CD4-positive, alpha-beta T cell treated with Interleukin-2 at 100 ng/mL for 4 hours (primary cell): ENCODE results near the gene ADAMTS14.
"Not testable (repeated sequence)": the region's sequence is repeated elsewhere in the genome, so short reads cannot be mapped to it uniquely, and the experiment has no call there.

Source experiments
- DNase-seq: peaks from one replicate; pipeline ENCODE4 v3.0.0-alpha.2; 2020; ENCODE audit warnings: low spot score

The ADAMTS14 gene

DNA sequence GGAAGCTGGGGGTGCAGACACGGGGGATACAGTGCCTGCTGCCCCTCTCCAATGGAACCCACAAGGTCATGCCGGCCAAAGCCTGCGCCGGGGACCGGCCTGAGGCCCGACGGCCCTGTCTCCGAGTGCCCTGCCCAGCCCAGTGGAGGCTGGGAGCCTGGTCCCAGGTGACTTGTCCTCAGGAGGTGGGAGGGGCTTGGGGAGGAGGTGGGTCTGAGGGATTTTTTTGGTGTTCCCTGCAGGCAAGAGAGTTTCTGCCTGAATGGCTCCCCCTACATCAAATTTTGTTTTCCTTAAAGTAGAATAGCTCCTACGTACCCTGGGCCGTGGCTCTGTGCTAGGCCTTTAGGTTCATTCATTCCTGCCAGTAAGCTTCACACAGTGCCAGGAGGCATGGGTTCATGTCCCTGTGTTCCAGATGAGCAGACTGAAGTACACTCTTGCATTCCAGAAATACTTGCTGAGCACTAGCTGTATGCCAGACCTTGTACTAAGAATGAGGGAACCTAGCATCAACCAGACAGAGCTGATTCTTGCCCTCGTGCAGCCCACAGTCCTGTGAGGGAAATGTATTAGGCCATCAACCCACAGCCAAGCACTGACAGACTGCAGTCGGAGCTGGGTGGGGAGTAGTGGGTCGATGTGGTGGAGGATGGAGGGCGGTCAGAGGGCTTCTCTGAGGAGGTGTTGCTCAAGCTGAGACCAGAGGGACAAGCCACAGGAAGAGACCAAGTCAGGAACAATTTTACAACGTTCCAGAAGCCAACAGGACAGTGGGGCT lies 81.7 kb downstream of the ADAMTS14 start:
- no peak for DNase-seq

DNA sequence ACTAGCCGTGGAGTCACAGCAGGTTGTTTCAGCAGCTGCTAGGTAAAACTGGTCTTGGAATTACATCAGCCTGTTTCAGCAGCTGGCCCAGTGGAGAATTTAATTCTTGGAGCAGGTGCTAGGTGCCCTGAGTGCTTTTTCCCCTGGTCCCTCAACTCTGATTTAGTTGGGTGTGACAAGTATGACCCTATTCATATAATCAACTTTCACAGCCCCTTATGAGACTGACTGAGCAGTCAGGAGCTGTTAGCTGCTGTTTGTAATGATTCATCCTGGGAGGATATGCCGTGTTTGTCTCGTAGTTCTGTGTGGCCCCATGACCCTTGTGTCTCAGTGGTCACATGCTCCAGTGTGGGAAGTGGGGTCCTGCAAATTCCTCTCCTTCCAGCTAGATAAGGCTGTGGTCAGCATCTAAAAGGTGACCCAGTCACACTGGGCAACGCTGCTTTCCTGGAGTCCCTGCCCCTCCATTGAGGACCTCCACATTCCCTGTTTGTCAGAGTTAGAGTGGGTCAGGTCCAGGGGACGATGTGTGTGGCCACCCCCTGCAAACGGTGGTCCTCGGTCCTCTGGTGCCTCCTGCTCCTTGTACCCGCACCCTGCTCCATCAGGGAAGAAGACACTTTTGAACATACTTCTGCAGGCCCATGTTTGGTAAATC lies 84.5 kb downstream of the ADAMTS14 start:
- no peak for DNase-seq

GRCh38 chr10:70757856-70758255 lies 85.5 kb downstream of the ADAMTS14 start:
- DNase-seq = no peak

DNA sequence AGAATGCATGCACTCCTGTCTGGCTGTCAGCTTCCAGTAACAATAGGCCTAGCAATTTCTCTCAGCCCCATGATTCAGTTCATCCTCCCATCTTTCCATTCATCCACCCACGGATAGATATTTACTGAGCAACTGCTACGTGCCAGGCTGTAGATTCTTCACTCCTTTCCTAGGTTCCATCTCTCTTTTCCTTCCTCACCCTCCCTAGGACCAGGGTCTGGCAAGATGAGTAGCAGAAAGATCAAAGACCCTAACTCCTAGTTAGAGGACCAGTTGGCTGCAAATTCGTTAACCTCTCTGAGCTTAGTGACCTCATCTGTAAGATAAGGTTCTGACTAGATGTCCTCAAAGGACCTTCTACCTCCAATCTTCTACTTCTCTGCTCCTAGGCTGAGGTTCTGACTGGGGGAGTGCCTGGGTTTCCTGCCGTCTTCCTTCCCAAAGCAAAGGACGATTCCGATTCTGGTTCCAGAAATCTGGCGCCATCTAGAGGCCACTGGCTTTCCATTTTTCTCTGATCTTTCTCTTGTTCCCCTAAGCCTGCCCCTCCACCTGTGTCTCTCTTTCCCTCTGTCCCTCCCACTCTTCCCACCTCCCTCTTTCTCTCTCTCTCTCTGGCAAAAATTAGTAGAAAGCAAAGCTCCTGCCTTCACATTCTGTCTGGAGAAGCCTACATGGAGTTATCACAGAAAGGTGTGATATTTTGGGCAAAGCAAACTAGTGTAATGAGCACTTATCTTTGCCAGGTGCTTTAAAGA lies 86.6 kb downstream of the ADAMTS14 start:
- peak; percentile 66 for DNase-seq

- DNase-seq = no peak
Observed at GRCh38 chr10:70759781-70760180, 87.5 kb downstream of the ADAMTS14 start.

GRCh38 chr10:70760271-70760787 lies 88.0 kb downstream of the ADAMTS14 start:
- no peak for DNase-seq

GRCh38 chr10:70761031-70761601 lies 88.8 kb downstream of the ADAMTS14 start:
- DNase-seq = no peak

DNA sequence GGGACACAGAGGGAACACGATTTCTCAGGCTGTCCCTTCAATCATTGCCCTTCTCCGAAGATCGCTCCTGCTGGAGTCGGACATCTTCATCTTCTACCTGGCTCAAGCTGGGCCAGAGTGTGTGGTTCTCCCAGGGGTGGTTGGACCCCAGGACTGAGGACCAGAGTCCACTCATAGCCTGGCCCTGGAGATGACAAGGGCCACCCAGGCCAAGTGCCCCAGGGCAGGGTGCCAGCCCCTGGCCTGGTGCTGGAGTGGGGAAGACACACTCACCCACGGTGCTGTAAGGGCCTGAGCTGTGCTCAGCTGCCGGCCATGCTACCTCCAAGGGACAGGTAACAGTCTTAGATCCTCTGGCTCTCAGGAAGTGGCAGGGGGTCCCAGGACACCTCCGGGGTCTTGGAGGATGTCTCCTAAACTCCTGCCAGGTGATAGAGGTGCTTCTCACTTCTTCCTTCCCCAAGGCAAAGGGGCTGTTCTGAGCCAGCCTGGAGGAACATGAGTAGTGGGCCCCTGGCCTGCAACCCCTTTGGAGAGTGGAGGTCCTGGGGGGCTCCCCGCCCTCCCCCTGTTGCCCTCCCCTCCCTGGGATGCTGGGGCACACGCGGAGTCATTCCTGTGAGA lies 89.5 kb downstream of the ADAMTS14 start:
- DNase-seq = no peak

GRCh38 chr10:70762441-70763175 lies 90.3 kb downstream of the ADAMTS14 start:
- DNase-seq = no peak

DNA sequence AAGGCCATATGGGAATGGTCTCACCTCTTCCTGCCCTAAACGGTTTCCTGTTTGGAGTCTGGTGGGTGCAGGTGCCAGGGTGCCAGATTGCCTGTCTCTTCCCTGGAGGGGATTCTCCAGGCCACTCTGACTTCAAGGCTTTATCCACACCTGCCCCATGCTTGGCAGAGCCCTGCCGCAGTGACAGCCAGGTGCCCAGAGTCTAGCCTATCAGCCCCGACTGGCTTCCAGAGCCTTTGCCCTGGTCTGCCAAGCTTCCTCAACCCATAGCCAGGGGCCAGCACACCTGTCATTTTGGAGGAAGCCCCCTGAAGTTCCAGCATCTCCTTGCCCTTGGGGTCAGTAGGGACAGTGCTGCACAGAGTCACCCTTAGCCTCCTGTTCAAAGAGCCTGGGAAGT lies 91.3 kb downstream of the ADAMTS14 start:
- DNase-seq = no peak

- DNase-seq = no peak
Observed at GRCh38 chr10:70765794-70766594, 93.7 kb downstream of the ADAMTS14 start.

GRCh38 chr10:70768026-70768685 lies 95.8 kb downstream of the ADAMTS14 start:
- DNase-seq = not testable (repeated sequence)

- no peak for DNase-seq
Observed at GRCh38 chr10:70769121-70769520, 96.8 kb downstream of the ADAMTS14 start.

DNA sequence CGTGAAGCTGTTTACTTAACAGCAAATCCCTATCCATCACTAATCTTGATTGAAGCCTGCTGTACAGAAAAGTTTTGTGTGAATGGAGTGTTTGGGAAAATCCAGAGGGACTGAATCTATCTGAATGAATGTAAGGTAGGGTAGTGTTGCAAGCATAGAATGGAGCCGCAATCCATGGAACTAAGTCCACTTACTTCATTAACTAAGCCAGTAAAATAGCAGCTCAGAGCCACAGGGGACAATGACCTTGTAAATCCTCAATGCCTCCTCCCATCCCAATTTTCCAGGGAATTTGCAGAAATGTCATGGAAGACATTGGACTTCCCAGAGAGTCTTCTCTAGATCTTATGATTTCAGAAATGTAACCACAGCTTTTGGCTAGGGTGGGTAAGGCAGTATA lies 97.7 kb downstream of the ADAMTS14 start:
- no peak for DNase-seq

DNA sequence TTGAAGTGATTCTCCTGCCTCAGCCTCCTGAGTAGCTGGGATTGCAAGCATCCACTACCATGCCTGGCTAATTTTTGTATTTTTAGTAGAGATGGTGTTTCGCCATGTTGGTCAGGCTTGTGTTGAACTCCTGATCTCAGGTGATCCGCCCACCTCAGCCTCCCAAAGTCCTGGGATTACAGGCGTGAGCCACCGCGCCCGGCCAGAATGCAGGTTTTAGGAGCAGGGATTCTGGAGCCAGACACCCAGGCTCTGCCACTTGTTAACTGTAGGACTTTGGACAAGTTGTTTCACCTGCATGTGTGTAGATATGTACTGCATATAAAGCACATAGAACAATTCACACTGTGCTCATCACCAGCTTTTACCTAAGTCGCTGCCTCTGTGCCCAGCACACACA lies 98.2 kb downstream of the ADAMTS14 start:
- not testable (repeated sequence) for DNase-seq

- no peak for DNase-seq
Observed at GRCh38 chr10:70771311-70772194, 99.2 kb downstream of the ADAMTS14 start.

DNA sequence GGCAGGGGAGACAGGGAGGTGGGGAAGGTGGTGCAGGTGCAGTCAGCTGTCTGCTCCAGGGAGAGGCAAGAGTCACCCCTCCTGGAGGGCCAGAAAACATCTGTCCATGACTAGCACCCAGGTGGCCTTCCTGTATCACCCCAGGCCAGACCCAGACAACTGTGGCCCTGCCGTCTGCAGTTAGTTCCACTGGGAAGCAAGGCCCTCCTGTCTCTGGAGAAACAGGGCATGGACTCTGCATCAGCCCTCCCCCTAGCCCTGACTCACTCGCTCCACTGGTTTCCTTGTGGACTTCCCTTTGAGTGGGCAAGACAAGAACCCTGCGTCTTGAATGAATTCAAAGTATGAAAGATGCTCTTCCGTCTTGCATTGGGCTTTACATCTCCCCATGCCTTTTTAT lies 100.3 kb downstream of the ADAMTS14 start:
- DNase-seq = no peak

DNA sequence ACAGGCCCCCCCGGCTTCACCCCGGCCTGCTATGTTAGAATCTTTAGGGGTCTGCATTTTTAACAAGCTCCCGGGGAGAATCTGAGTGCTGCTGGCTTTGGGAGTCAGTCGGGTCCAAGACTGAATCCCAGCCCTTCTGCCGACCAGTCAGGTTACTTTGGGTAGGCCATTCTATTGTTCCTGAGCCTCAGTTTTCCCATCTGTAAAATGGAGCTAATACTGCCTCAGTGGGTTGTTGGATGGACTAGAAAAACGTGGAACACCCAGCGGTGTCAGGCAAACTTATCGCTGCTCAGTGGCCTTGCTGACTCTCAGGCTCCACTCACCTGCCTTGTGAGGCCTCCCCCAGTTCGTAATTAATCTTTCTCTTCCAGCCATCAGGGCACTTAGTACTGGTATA lies 101.2 kb downstream of the ADAMTS14 start:
- DNase-seq = no peak
